GM12875 (cell line): ENCODE measurements around the gene BEND3.

Experiments used
- H3K4me3 ChIP-seq: one replicate; pipeline ENCODE4 v1.5.1; 2011; ENCODE audit warnings: low read depth, low read length, control low read depth
- TF ChIP-seq, protein P1 (sequence below): IDR thresholded peaks from 2 replicates; pipeline ENCODE4 v1.5.1; 2011; ENCODE audit warnings: low read depth, mild to moderate bottlenecking, control low read depth, inconsistent platforms, low read length, moderate library complexity, borderline replicate concordance; ENCODE audit not compliant: insufficient read depth

The BEND3 gene

DNA sequence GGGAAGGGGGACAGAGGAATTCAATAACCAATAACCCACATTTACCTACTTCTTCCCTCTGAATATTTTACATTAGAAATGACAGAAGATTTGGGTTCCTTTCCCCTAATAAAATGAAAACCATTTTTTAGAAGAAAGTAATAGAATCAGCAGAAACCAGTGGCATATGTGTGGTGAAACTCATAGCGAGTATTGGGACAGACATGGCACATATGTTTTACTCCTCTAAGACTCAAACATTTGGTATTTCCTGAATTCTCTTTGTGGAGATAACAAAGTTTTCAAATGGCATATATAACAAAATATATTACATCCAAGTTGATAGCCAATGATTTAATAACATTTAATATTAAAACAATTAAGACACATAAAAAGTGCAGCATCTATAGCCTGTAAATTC lies 12.9 kb upstream of the BEND3 start:
- H3K4me3 ChIP-seq, result no peak overlapping the region
- TF ChIP-seq, protein P1, sequence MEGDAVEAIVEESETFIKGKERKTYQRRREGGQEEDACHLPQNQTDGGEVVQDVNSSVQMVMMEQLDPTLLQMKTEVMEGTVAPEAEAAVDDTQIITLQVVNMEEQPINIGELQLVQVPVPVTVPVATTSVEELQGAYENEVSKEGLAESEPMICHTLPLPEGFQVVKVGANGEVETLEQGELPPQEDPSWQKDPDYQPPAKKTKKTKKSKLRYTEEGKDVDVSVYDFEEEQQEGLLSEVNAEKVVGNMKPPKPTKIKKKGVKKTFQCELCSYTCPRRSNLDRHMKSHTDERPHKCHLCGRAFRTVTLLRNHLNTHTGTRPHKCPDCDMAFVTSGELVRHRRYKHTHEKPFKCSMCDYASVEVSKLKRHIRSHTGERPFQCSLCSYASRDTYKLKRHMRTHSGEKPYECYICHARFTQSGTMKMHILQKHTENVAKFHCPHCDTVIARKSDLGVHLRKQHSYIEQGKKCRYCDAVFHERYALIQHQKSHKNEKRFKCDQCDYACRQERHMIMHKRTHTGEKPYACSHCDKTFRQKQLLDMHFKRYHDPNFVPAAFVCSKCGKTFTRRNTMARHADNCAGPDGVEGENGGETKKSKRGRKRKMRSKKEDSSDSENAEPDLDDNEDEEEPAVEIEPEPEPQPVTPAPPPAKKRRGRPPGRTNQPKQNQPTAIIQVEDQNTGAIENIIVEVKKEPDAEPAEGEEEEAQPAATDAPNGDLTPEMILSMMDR, result no peak

DNA sequence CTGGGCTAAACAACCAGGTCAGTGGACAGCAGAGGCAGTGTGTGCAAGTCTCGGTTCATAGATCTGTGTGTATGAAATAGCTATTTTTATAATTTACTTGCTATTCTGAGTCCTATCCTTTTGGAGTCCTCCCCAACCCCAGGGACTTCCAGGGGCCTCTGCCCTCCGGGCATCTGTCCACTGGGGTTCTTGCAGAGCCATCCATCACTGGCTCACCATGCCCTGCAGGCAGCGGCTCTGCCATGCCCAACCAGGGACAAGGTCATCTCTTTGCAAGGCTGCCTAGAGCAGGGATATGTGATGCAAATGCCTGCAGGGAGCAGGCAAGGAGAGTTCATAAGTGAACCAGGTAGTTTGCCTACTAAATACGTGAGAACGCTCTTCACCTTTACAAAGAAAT lies 10.5 kb upstream of the BEND3 start:
- no peak overlapping the region for H3K4me3 ChIP-seq
- TF ChIP-seq, protein P1, result no peak

DNA sequence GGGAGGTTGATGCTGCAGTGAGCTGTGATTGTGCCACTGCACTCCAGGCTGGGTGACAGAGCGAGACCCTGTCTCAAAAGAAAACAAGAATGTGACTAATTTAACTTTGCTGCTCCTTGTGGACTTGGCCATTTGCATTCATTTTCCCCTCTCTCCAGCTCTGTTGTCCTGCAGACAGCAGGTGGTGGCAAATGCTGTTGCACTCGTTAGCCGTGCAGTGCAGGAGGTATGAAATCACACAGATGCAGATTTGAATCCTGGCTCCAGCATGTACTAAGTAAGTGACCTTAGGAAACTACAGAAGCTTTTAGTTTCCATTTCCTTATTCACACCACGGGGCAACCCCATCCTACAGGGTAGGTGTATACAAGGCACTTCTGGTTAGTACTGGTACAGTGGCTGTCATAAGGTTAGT lies 9.6 kb upstream of the BEND3 start:
- TF ChIP-seq, protein P1, result no peak
- no peak overlapping the region for H3K4me3 ChIP-seq

DNA sequence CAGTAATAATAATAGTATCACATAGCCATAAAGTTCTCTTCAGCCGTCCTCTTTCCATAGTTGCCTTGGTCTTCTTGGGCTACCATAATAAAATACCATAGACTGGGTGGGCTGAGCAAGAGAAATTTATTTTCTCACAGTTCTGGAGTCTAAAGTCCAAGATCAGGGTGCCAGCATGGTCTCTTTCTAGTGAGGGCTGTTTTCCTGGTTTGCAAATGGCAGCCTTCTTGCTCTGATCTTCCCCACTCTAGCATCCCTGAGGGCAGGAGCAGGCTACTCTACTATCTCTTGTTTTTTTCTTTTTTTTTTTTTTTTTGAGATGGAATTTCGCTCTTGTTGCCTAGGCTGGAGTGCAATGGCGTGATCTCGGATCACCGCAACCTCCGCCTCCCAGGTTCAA lies 8.2 kb upstream of the BEND3 start:
- TF ChIP-seq, protein P1, result no peak
- no peak overlapping the region for H3K4me3 ChIP-seq

DNA sequence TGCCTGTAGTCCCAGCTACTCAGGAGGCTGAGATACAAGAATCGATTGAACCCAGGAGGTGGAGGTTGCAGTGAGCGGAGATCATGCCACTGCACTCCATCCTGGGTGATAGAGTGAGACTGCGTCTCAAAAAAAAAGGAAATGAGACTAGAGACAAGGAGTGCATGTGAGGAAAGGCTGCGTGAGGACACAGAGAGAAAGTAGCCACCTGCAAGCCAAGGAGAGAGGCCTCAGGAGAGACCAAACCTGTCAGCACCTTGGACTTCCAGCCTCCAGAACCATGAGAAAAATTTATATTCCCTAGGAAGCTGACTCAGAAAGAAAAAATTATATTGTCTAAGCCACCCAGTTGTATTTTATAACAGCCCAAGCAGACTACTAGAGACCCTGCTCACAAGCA lies 7.4 kb upstream of the BEND3 start:
- TF ChIP-seq, protein P1, result no peak
- no peak overlapping the region for H3K4me3 ChIP-seq

DNA sequence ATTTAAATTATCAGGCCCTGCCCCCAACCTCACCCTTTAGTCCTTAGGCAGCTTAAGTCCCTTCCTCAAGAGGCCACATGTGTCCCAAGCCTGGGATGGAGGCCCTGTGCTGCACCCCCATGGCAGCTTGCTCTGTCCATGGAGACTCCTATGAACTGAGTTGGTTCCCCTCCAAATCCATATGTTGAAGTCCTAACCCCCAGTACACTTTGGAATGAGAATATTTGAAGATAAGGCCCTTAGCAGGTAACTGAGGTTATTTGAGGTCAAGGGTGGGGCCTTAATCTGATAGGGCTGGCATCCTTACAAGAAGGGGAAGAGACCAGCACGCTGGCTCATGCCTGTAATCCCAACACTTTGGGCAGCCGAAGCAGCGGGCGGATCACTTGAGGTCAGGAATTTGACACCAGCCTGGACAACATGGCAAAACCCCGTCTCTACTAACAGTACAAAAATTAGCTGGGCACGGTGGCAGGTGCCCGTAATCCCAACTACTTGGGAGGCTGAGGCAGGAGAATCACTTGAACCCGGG lies 6.7 kb upstream of the BEND3 start:
- H3K4me3 ChIP-seq, result no peak overlapping the region
- TF ChIP-seq, protein P1, result no peak

DNA sequence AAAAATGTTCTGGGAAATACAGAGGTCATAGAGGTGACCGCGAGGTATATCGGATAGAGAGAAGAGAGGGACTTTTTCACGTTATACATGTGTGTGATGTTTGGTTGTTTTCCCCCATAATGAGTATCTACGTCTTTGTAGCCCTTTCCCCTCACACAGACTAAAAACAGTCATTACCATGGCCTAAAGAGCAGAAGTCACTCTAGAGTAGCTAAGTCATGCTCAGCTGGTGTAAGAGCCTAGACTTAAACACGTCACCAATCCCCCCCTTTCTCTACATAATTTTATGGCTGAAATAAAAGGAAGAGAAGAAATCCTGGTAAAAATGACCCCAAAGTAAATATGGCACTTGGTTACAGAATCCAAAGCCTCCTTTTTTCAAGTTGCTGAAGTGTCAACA lies 6.0 kb upstream of the BEND3 start:
- TF ChIP-seq, protein P1, result no peak
- H3K4me3 ChIP-seq, result no peak overlapping the region
